GF-D8 (cell line): Measurements from ENCODE around the gene FBXO27.
"Not testable (repeated sequence)": the region's sequence is repeated elsewhere in the genome, so short reads cannot be mapped to it uniquely, and the experiment has no call there.

Experiments
- DNase-seq: peaks from one replicate; lab custom pipeline; 2025; lab: John Stamatoyannopoulos, UW

The FBXO27 gene

DNA sequence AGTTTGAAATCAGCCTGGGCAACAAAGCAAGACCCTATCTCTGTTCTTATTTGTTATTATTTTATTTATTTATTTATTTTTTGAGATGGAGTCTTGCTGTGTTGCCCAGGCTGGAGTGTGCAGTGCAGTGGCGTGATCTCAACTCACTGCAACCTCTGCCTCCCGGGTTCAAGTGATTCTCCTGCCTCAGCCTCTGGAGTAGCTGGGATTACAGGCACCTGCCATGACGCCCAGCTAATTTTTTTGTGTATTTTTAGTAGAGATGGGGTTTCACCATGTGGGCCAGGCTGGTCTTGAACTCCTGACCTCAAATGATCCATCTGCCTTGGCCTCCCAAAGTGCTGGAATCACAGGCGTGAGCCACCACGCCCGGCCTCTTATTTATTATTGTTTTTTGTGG lies 44.6 kb downstream of the FBXO27 start:
- not testable (repeated sequence) for DNase-seq

DNA sequence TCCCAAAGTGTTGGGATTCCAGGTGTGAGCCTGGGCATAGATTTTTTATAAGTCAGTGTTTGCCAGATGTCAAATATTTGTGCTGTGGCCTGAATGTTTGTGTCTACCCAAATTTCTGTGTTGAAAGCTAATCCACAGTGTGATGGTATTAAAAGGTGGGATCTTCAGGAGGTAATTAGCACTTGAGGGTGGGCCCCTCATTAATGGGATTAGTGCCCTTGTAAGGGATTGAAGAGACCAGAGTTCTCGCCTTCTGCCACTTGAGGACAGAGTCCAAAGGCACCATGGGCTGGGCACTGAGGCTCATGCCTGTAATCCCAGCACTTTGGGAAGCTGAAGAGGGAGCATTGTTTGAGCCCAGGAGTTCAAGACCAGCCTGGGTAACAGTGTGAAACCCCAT lies 47.1 kb downstream of the FBXO27 start:
- DNase-seq, result no peak

DNA sequence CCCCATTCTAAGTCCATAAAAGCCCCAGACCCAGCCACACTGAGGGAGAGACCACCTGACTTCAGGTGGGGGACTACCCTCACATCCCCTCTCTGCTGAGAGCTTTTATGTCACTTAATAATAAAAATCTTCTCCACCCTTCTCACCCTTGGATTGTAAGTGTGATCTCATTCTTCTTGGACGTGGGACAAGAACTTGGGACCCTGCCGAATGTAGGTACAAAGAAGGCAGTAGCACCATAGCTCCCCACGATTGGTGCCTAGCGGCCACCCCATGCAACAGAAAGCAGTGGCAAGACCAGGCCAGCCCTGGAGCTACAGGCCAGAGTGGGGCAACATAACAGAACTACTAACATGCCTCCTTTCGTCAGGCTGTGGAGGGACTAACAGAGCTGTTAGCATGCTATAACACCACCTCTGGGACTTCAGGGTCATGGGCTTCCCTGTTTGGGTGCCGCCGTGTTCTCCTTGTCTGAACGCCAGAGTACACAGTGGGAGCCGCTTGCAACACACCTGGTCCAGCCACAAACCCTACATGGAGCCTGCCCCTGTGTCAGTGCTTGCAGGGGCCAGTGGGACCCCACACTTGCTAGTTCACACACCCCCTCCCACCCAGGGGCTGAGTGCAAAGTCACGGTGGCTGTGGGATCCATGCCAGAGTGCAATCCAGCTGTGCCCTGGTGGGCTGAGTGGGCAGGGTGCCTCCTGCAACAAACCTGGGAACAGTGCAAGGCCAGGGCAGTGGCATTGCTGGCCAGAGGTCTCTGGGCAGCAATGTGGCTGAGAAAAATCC lies 51.6 kb downstream of the FBXO27 start:
- no peak for DNase-seq

DNA sequence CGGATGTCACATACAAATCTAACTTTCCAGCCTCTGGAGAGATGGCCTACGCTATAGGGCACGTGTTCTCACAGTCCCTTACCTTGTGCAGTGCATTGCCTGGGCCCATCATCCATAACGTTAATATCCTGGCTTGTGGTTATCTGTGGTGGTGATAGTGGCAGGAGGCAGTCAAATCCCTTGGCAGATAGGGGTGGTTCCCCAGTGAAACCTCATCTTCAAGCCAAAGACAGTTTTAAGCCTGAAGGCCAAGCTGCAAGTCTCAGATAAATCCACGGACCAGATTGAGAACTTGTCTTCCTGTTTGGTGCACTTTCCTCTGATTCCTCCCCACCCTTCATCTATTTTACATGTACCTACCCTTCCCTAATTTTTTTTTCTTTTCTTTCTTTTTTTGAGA lies 52.5 kb downstream of the FBXO27 start:
- no peak for DNase-seq

DNA sequence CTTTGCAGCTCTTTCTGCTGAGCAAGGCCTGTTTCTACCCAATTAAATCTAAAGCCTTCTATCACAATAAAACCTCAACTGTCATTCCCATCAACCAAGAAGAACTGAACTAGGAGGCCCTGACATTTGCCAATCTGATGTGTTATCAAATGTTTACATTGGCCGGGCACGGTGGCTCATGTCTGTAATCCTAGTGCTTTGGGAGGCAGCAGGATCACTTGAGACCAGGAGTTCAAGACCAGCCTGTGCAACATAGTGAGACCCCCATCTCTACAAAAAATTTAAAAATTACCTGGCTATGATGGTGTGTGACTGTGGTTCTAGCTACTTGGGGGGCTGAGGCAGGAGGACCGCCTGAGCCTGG lies 54.0 kb downstream of the FBXO27 start:
- DNase-seq, result no peak

DNA sequence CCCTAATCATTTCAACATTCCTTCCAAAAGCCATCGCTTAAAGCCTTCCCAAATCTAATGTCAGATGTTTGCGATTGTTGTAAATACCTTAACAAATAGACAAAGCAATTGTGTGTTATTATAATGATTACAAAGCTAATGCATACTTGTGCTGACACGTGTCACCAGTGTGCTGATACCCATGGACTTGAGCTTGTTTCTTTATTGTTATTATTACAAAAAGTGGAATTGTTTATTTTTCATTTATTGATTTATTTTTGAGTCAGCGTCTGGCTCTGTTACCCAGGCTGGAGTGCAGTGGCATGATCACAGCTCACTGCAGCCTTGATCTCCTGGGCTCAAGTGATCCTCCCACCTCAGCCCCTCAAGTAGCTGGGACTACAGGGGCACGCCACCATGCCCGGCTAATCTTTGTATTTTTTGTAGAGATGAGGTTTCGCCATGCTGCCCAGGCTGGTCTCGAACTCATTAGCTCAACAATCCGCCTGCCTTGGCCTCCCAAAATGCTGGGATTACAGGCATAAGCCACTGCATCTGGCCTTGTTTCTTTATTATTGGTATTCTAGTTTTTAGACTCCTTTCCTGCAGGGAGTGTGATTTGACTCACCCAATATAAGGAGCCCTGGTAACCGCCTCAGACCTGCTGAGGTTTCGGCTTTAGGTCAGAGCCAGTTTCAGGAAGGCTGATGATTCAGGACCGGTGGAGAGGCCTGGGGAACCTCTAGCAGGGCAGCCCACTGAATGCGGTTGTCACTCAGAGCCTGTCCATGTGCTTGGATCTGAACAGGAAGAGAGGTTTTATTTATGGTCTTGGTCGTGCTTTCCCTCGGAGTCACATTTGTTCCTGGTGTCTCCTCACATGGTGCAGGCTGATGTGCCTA lies 54.7 kb downstream of the FBXO27 start:
- DNase-seq, result no peak

DNA sequence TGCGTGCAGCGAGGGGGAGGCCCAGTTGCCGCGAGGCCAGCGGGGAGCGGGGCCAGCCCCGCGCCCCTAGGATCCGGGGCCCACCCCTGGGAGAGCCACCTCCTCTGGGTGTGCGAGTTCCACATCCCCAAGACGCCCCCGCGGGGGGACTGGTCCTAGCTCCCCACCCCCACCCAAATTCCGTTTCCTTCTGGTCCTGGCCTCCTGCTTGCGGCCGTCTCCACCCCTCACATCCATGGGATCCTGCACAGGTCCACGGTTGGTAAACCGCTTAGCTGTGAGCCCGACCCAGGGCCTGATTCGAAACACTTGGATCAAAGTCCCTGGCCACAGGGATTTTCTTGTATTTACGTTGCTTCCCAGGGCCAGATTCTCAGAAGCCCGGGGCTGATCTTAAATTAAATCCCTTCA lies 56.5 kb downstream of the FBXO27 start:
- DNase-seq, result no peak

DNA sequence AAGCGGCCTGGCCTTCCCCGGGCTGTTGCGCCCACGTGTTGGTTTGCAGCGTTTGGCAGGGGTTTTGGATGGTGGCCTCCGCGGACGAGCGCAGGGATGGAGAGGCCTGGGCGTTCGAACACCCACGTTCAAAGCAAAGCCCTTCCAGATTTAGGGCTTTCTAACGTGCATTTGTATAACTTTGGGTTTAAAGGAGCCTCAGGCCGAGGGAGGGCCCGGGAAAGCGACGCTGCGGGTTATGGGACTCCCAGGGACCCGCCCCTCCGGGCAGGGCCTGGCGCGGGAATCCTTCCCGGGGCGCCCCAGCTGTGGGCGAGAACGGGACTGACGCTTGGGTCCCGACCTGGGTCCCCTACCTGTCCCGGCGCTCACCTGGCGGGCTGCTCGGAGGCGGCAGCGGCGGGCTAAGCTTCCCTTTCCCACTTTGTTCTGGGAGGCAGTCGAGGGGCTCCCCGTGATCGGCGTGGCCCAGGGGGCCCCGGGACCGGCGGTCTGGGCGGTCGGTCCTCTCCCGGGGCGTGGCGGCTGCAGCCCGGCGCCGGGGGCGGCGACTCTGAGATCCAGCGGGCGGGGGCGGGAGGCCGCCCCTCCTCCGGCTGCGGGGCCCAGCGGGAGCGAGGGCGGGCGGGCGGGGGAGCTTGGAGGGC lies 57.0 kb downstream of the FBXO27 start, which contains the start of gene FBXO17:
Gene FBXO17, minus strand, starts transcription at position 529 of the 647 bp plus-strand sequence. CDS start 25,423 bp downstream, outside the sequence.
- DNase-seq, result no peak

DNA sequence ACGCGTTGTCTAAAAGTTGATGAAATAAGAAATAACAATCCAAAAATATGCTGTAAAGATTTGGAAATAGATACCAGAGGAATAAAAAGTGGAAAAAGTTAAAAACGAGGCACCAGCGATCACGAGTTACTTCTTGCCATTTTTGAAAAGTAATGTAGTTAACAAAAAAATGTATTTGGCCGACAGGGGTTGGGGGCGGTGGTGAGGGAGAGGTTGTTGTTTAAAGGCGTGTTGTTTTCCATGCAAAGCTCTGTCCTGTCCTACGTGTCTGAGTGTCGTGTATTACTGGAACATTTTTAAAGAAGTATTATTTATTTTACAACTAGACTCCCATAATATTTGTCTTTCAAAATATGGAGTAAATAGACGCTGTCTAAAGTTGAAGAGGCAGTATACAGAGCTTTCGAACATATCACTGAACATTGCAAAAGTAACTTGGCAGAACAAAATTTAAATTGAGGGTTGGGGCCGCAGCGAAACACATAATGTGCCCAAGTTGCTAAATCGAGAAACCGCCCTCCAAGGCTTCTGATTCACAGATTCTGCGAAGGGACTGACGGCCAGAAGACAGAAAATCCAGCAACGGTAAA lies 57.6 kb downstream of the FBXO27 start:
- DNase-seq, result no peak
